Measurements from ENCODE around the gene LGALSL. TPM values are rescaled to one million over a fixed set of nuclear protein-coding genes. Genes with fewer than 3 reads are reported as not detected.

LGALSL gene
- 3.1 and 6.2 TPM in 2 replicates for total RNA-seq

GRCh38 chr2:64453770-64454385 lies at the start of gene LGALSL:
TSS of gene LGALSL (plus strand) at chr2:64454162. CDS start at chr2:64454546, 384 bp downstream.

Other genes with a start within 250 kb of the LGALSL start
- 33.4 and 44.3 TPM in 2 replicates for gene AFTPH, start 70.2 kb downstream of the LGALSL start, total RNA-seq
- gene SERTAD2, start 199.8 kb downstream of the LGALSL start, total RNA-seq: 9.4 and 11.0 TPM in 2 replicates